Erythroblast (primary cell): ENCODE data around the gene ZCCHC7.

Source experiments
- GATA1 ChIP-seq: IDR thresholded peaks from 2 replicates; pipeline ENCODE4 v1.6.1; 2011; ENCODE audit warnings: low read depth, mild to moderate bottlenecking, control low read depth, low read length, moderate library complexity
- POLR2A ChIP-seq: IDR thresholded peaks from 2 replicates; pipeline ENCODE4 v1.6.1; 2011; ENCODE audit warnings: mild to moderate bottlenecking, low read length

DNA sequence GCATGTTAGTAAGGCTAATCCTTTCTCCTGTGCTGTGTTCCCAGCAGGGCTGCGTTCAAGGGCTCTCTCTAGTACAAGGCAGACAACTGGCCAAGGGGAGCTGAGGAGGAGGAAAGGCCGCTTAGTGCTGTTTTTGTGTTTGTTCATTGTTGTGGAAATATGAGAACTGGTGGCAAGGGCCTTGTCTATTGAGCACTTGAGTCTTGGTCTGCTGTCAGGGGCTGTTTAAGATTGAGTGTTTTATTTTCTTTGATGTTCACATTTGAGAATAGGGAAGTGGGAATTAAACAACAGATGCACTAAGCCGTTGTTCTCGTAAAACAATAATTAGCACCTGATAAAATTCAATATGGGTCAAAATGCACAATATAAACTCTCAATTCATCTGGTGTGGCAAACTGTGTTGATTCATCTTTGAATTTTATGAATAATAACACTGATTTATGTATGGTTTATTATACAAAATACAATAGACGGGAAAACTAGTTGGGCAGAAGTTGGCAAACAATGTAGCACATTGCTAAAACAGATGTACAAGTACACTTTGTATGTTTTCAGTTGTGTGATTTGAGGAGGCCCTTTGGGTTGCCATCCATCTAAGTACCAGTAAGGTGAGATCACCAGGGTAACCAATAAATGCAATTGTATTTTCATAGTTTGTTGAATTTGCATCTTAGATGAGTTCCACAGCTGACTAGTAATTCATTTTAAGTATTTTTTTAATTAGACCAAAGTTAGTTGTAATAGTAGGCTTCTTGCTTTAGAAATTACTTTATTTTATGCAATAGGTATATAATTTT, 204.5 kb downstream of the ZCCHC7 start:
- TF ChIP-seq POLR2A (no peak), GATA1 (no peak)
